Frontal cortex (tissue), 4 donors: ENCODE data around the gene LZTS2. TPM values are rescaled to one million over a fixed set of nuclear protein-coding genes. Genes with fewer than 3 reads are reported as not detected.
"Not testable (repeated sequence)": the region's sequence is repeated elsewhere in the genome, so short reads cannot be mapped to it uniquely, and the experiment has no call there.

Source experiments
- DNase-seq, 2 donors: peaks; one replicate each; pipeline ENCODE4 v3.0.0; 2012; ENCODE audit warnings: low spot score in 2 of 2
- FAIRE-seq: peaks from 2 replicates; lab custom pipeline; 2012; peaks lifted over from hg19 to GRCh38; lab: Jason Lieb, UNC
- total RNA-seq: library from RNA; depleted of rRNA; stranded (reverse); fragments of >200 nt; gene quantifications from one replicate; pipeline ENCODE4 v1.2.3, GENCODE V29; 2014
- donor health status: control.
- donor health status: control.
- donor health status: control.

Gene LZTS2
- total RNA-seq, 1 donor from 2014 or later, result 15.5 TPM

DNA sequence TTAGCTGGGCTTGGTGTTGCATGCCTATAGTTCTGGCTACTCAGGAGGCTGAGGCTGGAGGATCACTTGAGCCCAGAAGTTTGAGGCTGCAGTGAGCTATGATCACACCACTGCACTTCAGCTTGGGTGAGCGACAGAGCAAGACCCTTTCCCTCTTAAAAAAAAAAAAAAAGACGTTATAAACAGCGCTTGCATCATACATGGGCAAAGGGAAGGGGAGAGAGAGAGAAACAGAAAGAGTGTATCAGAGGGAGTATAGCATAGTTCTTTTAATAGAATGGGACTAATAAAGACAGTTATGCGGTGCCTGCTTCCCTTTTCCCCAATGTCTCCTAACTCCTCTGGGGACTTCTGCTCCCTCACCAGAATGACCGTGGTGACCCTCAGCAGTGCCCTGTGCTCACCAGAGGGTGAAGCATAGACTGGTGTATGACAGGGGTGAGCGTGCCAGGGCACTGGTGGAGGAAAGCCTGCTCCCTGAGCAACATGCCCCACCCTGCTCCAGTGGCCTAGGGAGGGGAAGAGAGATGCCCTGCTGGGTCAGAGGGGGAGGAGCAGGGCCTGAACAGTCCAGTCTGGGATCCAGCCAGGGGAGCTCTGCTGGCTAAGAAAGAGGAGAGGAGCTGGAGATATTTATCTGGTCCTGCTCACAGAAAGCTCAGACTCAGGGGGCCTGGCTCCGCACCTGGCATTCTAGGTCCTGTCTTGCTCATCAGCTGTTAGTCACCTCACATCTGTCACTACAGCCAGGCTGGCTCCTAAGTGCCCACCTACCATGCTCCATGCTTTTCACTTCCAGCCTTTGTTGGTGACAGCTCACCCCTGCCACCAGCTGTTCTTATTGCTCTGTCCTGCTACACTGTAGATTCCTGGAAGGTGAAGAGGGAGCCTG is 29.1 kb downstream of the LZTS2 start:
- FAIRE-seq, result no peak

DNA sequence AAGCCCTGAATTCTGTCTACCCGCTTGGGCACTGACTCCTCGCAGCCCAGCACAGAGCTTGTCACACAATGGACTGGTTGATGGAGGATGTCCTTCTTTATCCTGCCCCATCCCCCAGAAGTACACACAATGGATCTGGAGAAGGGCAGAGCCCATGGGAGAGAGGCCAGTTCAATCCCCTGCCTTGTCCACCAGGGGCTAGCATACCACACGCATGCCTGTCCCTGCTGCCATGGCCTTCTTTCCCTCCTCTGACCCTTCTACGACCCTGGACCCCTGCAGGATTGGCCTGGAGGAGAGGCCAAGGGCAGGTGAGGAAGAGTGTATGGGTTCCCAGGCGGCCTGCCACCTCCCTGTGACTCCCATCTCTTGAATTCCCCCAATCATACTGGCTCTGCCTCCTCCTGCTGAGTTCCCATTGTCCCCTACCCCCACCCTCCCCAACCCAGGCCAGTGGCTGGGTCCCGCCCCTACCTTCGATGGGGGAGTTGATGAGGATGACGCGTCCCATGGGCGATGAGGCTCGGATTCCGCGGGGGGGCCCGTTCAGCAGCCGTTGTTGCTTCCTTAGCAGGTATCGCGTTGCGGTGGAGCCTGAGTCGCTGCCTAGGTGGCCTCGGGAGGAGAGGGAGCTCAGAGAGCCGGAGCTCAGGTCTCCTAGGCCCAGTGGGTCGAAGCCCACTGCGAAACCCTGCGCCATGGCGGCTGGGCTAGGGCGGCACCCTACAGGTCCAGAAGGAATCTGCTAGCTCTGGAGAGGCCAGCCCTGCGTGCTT is 30.1 kb downstream of the LZTS2 start:
- FAIRE-seq, result no peak
- DNase-seq, result no peak

More for the DNA sequence above, 29.1 kb downstream of the LZTS2 start:
- no peak for DNase-seq

DNA sequence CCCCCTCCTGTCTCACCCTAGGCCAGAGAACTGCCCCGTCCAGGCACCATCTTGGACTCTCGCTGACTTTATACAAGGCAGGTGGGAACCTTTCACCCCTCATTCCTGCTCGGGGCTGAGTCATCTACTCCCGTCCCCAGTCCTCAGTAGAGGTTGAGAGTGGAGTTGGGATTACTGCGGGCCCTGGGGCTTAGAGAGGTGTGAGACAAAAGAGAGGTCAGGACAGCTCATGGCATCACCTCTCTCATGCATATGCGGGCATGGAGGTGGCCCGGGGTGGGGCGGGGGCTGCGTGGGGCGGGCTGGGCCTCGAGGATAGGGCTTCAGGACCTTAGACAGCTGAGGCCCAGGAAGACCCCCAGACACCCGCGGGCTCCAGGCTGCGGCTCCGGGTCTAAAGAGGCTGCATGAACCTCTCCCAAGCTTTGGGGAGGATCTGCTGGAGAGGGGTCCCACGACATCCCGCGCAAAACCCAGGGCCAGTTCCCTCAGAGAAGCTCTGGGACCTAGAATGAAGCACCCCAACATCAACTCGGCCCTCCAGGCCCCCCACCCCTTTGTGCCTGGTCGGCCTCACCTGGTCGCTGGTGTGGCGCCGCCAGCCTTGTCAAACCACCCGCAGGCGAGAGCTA is 31.0 kb downstream of the LZTS2 start:
- DNase-seq, result no peak
- FAIRE-seq, result no peak

DNA sequence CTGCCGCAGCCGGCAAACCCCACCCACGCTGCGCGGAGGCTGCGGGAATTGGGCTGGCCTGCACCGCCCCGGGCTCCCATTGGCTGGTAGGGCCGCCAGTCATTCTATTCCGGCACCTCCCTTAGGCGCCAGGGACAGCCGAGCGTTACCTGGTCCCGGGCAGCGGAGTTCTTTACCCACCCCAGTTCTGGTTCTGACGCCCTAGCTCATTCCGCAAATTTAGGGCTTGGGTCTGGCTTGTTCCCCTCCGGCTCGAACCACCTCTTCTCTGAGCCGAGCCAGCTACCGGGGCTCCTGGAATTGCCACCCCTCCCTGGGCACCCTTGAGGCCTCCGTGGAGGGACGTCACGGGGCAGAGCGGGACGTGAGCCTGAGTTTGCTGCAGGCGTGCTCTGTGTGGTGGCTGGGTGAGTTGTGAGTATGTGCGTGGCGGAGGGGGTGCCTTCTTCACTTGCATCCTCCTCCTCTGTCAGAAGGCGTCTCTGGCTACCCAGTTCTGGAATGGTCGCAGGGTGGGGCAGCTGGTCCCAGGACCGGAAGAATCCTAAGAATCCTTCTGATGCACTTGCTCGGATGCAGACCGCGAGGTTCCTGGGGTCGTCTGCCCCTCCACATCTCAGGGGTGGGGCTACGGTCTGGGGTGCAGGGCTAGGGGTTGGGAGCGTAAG is 31.7 kb downstream of the LZTS2 start, which contains the start of the genes PDZD7 and SFXN3:
Gene PDZD7, minus strand, starts transcription at position 2 of the 668 bp plus-strand sequence. CDS start 910 bp downstream, outside the sequence.
Gene SFXN3, plus strand, starts transcription at position 107 of the 668 bp plus-strand sequence. CDS start 3,461 bp downstream, outside the sequence.
- FAIRE-seq (no peak), DNase-seq (peak; percentile 95 to 97)

DNA sequence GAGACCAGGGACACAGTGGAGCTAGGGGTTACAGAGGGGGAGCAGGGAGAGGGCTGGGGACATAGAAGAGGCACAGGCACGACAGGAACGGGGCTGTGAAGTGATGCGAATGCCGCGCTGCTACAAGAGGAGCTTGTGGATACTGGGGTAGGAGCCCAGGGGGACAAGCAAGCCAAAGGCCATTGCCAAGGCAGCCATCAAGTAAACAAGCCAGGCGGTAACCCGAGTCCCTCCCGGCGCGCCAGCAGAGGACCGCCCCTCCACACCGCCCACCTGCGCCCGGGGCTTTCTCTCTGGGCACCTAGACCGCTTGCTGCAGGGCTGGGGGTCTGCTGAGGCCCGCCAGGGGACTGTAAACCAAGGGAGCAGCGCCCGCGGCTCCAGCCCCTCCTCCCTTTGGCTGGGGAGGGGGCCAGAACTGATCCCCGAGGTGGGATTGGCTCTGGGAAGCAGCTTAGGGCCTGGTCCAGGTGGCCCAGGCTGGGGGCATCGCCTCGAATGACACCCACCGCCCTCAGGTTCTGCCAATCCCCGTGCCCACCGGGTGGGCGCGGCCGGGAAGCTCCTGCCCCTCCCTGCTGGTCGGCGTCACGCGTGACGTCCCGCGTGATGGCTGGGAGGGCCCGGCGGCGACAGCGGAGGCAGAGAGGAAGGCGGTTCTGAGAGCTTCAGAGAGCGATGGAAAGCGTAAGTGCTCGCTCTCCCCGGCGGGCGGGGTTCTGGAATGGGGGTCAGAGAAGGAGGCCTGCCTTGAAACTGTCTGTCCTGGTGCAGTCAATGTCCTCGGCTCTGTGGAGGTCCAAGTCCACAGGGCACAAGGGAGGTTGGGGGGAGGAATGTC is 32.4 kb downstream of the LZTS2 start:
- FAIRE-seq, result no peak
- DNase-seq, result peak; percentile 78

DNA sequence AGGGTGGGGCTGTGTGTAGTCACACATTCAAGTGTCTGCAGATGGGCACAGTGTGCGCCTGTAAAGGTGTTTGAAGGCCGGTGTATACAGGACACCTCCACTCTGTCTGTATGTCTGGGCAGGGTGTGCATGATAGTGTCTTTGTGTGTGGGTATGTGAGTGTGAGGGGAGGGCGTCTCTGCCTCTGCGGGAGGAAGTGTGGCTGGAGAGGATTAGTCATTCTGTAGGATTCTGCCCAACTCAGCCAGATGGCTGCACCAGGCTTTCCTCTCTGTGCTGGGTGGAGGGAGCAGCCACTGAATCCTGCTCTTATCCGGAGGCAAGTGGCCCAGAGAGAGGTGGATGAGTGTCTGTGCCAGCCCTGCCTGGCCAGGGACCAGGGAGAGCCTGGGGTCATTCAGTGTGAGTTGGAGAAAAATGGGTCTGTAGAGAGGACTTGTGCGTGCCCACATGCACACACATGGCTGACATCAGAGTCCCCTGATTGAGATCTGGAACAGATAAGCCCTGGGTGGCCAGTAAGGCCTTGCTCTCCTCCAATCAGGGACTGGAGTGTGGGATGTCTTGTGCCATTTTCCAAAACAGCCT is 33.1 kb downstream of the LZTS2 start:
- DNase-seq, result peak in 1 of 2 donors; percentile 72

DNA sequence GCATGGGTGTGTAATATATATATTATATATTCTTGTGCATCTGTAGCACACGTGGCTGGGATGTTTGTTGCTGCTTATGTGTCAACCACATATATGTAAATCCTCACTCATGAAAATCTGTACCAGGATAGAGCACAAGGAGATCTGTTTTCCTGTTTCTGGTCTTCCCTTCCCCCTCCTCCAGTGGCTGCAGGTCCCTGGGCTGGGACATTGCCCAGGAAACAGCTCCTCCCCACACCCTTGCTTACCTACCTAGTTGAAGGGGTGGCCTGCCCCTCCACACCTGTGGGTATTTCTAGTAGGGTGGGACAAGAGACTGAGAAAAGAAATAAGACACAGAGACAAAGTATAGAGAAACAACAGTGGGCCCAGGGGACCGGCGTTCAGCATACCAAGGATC is 33.7 kb downstream of the LZTS2 start:
- FAIRE-seq, result no peak

More for the DNA sequence above, 33.1 kb downstream of the LZTS2 start:
- no peak for FAIRE-seq

DNA sequence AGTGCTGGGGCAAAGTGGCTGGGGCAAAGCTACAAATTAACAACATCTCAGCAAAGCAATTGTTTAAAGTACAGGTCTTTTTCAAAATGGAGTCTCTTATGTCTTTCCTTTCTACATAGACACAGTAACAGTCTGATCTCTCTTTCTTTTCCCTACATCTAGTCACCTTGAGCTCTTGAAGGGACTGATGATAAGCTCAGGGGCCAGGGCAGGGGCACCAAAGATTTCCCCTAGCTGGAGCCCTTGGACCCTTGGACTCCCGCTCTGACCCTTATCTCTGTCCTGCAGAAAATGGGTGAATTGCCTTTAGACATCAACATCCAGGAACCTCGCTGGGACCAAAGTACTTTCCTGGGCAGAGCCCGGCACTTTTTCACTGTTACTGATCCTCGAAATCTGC is 34.8 kb downstream of the LZTS2 start:
- FAIRE-seq, DNase-seq: not testable (repeated sequence)

More for the DNA sequence above, 33.7 kb downstream of the LZTS2 start:
- no peak for DNase-seq

DNA sequence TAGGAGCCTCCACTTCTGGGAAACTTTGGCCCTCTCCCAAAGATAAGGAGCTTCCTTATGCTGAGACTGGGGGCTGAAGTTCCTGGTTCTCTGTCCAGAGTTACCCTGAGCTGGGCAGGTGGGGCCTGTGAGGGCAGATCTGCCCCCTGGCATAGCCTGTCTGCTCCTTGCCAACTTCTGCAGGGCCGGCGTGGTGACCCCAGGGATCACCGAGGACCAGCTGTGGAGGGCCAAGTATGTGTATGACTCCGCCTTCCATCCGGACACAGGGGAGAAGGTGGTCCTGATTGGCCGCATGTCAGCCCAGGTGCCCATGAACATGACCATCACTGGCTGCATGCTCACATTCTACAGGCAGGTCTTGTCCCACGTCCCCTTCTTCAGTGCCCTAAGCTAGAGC is 35.7 kb downstream of the LZTS2 start:
- DNase-seq (no peak), FAIRE-seq (no peak)

DNA sequence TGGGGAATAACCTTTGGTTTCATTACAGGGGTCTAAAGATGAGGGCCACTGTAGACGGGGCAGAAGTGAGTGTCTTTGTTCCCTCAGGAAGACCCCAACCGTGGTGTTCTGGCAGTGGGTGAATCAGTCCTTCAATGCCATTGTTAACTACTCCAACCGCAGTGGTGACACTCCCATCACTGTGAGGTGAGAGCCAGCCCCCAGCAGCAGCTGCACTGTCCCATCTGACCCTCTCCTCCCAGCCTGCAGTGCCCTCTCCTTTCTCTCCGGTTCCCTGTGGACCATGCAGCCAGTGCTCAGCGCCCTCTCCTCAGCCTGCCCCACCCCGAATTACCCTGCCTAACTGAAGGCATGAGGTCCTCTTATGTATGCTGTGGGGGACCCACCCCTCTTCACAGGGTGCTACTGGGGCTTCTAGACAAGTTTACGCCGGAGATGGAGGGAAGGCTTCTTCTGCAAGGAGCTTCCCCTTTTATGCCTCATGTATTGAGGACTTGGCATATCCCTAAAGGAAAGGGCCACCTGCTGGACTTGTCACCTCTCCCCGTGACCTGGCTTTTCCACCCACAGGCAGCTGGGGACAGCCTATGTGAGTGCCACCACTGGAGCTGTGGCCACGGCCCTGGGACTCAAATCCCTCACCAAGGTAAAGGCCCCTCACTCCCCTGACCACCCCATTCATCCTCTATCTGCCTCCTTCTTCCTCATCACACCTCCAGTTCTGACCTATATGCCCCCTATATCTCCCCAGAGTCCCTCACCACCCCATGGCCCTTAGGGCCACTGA is 36.5 kb downstream of the LZTS2 start:
- DNase-seq (no peak), FAIRE-seq (no peak)

DNA sequence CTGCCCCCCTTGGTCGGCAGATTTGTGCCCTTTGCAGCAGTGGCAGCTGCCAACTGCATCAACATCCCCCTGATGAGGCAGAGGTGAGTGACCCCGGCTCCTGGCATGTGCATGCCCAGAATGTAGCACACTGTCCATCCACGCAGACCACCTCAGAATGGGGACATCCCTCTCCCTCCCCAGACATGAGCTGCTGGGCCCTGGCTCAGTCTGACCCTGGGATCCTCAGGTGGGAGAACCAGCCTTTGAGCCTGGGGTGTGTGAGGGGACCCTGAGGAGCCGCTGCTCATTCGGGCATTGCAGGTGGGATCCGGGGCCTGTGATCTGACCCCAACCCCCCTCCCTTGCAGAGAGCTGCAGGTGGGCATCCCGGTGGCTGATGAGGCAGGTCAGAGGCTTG is 37.1 kb downstream of the LZTS2 start:
- no peak for DNase-seq
- FAIRE-seq, result no peak

DNA sequence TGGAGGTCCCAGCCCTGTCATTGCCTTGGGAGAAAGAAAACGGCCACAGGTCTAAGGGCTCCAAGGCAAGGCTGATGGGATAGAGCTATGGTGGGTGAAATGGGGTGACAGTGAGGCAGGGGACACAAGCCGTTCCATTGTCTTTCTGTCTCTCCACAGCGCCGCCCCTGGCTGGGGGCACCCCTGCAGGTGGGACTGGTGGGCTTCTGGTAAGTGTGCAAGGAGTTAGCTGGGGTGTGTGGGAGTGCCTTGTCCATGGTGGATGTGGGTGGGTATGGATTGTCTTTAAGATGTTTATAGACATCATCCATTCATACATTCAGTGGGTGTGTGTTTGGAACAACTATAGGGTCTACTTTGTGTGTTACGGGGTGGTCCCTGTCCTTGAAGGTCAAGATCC is 38.9 kb downstream of the LZTS2 start:
- DNase-seq (no peak), FAIRE-seq (no peak)

DNA sequence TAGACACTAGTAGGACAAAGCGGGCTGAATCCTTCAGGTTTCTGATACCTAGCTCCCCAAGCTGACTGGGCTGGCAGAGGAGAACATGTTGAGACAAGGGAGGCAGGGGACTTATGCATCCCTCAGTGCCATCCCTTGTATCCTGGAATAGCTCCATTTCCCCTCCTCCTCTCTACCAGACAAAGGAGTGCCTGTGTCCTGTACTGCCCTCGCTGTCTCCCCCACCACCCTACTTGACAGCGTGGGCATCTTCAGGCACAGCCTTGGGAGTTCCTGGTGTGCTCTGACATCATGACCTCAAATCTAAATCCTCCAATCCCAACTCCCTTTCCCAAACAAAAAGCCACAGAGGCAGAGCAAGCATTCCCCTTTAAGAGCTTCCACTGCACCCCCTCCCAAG is 40.5 kb downstream of the LZTS2 start:
- DNase-seq (no peak), FAIRE-seq (no peak)

DNA sequence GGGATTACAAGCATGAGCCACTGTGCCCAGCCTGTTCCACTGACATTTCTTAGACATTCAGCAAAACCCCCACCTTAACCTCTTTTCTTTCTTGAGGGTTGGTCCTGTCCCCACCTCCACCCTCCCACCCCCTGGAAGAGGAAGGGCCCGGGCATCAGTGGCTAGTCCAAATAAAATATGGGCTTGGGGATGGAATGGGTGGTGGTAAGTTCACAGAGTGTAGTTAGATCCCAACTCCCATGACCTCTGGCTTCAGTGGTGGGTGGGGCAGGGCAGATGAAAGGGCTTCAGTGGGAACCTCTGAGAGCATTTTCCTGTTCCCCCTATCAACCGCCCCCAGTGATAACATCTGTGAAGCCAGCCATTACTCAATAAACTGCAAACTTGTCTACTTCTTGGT is 41.2 kb downstream of the LZTS2 start:
- FAIRE-seq (no peak), DNase-seq (no peak)

DNA sequence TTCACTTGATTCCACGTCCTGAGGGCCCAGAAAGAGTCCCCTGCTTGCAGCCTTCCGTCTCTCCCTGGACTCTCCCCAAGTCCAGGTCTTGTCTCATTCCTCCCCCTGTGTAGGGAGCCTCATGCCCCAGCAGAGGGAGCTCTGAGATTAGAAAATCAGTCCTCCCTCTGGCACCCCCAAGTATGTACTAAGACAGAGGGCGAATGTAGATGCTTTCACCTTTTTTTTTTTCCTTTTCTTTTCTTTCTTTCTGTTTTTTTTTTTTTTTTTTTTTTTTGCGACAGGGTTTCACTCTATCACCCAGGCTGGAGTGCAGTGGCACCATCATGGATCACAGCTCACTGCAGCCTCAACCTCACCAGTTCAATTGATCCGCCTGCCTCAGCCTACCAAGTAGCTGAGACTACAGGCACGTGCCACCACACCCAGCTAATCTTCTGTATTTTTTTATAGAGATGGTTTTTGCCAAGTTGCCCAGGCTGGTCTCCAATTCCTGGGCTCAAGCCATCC is 41.7 kb downstream of the LZTS2 start:
- peak; percentile 73 for FAIRE-seq

DNA sequence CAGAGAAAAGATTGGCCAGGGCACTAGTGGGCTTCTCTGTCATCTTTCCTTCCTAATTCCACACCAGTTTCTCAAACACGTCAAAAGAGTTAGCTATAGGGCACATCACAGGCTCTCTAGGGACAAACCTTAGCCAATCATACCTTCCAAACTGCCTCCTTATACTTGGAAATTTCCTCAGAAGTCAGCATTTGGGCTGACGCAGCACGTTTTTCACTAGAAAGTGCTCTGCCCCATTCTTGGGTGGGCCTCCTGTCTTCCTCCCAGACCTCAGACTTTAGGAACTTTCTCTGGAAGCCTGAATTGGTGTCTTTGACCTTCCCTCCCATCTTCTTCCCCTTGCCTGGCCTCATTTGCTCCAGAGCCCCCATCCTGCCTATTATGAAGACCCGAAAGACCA is 42.5 kb downstream of the LZTS2 start:
- no peak for DNase-seq
- FAIRE-seq, result no peak

More for the DNA sequence above, 41.7 kb downstream of the LZTS2 start:
- peak; percentile 76 to 85 for DNase-seq

DNA sequence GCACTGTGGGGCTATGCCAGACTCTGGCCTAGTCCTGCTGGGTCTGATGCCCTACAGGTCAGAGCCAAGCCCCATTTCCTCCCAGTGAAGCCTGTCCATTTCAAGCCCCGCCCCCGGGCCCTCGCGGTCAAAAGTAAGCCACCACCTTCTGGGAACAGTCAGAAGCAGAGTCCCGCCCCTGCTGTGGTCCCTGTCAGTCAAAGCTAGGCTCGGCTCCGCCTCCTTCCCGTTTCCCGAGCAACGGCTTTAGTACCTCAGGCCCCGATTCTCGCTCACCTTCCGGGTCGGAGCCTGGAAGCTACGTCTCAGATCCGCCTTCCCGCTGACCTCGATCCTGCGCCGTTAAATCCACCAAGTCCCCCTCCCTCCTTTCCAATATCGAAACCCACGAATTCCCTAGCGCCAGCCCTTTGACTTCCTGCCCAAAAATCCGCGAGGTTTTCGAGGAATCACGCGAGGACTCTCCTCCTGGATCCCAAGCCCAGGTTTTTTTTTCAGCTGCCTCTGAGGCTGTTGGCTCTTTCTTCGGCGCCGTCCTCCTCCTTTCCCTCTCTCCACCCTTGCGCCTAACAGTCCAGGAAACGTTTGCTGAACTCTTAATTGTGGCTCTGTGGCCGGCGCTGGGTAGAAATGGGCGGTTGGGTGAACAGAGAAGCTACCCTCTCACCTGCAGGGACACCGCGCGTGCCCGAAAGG is 43.2 kb downstream of the LZTS2 start:
- no peak for FAIRE-seq
- DNase-seq, result peak; percentile 72 to 90
